HEK293T (cell line): ENCODE results near the gene NOXO1.

Source experiments
- ARNT ChIP-seq: fragments of 450-650 bp; IDR thresholded peaks from 2 replicates; pipeline ENCODE4 v1.6.1; 2017; ENCODE audit warnings: mild to moderate bottlenecking
- HDGF ChIP-seq: fragments of 450-650 bp; IDR thresholded peaks from 2 replicates; pipeline ENCODE4 v1.6.1; 2017; ENCODE audit warnings: antibody characterized with exemption, borderline replicate concordance
- SP1 ChIP-seq: fragments of 450-650 bp; IDR thresholded peaks from 2 replicates; pipeline ENCODE4 v1.6.1; 2017
- TARDBP ChIP-seq: fragments of 450-650 bp; IDR thresholded peaks from 2 replicates; pipeline ENCODE4 v1.6.1; 2016

DNA sequence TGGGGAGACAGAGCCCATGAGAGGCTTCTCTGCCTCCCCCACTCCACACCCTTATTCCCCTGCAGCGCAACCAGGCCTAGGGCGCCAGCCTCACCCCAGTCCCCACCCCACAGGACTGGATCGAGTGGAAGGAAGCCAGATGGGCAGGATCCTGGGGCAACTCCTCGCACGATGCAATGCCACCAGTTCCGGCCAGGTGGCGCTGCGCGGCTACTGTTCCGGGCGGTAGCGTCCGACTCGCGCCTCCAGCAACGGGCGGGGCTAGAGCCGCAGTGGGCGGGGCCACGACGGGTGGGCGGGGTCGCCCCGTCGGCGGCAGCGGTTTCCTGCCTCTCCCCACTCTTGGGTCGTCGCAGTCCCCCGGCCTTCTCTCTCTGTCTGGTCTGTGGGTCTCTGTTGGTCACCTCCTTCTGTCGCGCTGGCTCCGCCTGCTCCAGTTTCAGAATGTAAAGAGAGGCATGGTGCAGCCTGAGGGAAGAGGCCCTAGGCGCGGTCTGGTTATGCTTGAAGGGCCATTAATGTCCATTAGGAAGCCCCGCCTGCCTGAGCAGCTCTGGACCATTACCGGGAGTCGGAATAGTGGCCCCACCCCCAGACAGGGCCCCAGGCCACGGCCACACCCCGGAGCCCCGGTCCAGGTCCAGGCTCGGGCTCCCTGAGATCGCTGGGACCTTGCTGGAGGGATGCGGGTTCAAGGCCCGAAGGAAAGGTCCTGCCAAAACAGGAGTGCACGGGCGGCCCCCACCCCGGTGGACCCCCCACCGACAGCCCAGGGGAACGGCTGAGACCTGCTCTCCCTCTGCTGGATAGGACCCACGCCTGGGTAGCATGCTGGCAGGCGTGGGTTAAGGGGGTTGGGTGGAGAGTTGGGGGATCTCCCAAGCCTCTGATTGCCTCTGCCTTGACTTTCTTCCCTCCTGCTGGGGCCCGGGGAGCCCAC is 42.1 kb upstream of the NOXO1 start:
- TF ChIP-seq SP1 (no peak), ARNT (0 out of 2 replicates have a peak, but pooled peaks have one; percentile 19), TARDBP (no peak), HDGF (0 out of 2 replicates have a peak, but pooled peaks have one; percentile 56)
